K562 (cell line): ENCODE measurements around the gene ZFYVE28. TPM values are rescaled to one million over a fixed set of nuclear protein-coding genes. Genes with fewer than 3 reads are reported as not detected.
A peak's percentile ranks its signal among the peaks of the same experiment; 100 is the strongest.

Experiments used
- CBFA2T2 ChIP-seq: fragments of 450-650 bp; conservative IDR thresholded peaks from 2 replicates; pipeline ENCODE4 v1.6.1; 2017; ENCODE audit warnings: mild to moderate bottlenecking
- CREM ChIP-seq: IDR thresholded peaks from 2 replicates; pipeline ENCODE4 v1.6.1; 2014; ENCODE audit warnings: antibody characterized with exemption, low read depth
- CTCFL ChIP-seq: IDR thresholded peaks from 2 replicates; pipeline ENCODE4 v1.6.1; 2011; ENCODE audit warnings: borderline replicate concordance, low read depth, mild to moderate bottlenecking, moderate library complexity, low read length; ENCODE audit not compliant: insufficient read depth, poor library complexity, severe bottlenecking
- ETS2 ChIP-seq: IDR thresholded peaks from 2 replicates; pipeline ENCODE4 v1.6.1; 2016; ENCODE audit warnings: borderline replicate concordance, missing genetic modification characterization, mild to moderate bottlenecking, moderate library complexity, missing compliant biosample characterization; ENCODE audit not compliant: poor library complexity, severe bottlenecking
- FOXJ3 ChIP-seq: sonication (generic); formaldehyde crosslinking; IDR thresholded peaks from 2 replicates; pipeline ENCODE4 v1.4.0; 2020; ENCODE audit warnings: mild to moderate bottlenecking, missing genetic modification reagents
- FOXK1 ChIP-seq: sonication (generic); formaldehyde crosslinking; IDR thresholded peaks from 2 replicates; pipeline ENCODE4 v1.8.0; 2022; ENCODE audit warnings: missing genetic modification reagents, mild to moderate bottlenecking, borderline replicate concordance
- KLF13 ChIP-seq: fragments of 450-650 bp; IDR thresholded peaks from 2 replicates; pipeline ENCODE4 v1.6.1; 2016; ENCODE audit warnings: missing genetic modification characterization, low read depth, mild to moderate bottlenecking, missing compliant biosample characterization, moderate library complexity, borderline replicate concordance
- MYC ChIP-seq, 2 experiments: fragments of 250-450 bp in 1 of 2; sonication (Bioruptor Pico) in 1 of 2; IDR thresholded peaks; 2 replicates each; pipeline versions ENCODE4 v1.5.1 to v1.6.1; 2012 to 2021; ENCODE audit warnings: low read depth in 2 of 2, borderline replicate concordance in 1 of 2, improper control_type of control experiment in 1 of 2, low read length in 1 of 2, mild to moderate bottlenecking in 1 of 2, moderate library complexity in 1 of 2
- PCBP2 ChIP-seq: fragments of 200-400 bp; formaldehyde crosslinking; IDR thresholded peaks from 2 replicates; pipeline ENCODE4 v1.6.1; 2018; ENCODE audit warnings: low read length, low read depth, mild to moderate bottlenecking, moderate library complexity; ENCODE audit not compliant: poor library complexity, severe bottlenecking
- SAFB2 ChIP-seq: fragments of 200-400 bp; formaldehyde crosslinking; IDR thresholded peaks from 2 replicates; pipeline ENCODE4 v1.6.1; 2018; ENCODE audit warnings: borderline replicate concordance, low read length, low read depth, moderate library complexity; ENCODE audit not compliant: severe bottlenecking
- SIN3A ChIP-seq, 2 experiments: fragments of 150-350 bp in 1 of 2; IDR thresholded peaks; 2 replicates each; pipeline ENCODE4 v1.6.1; 2011 to 2016; ENCODE audit warnings: borderline replicate concordance in 2 of 2, low read depth in 2 of 2, low read length in 2 of 2, mild to moderate bottlenecking in 2 of 2, moderate library complexity in 2 of 2; ENCODE audit not compliant: control insufficient read depth in 1 of 2
- YBX1 ChIP-seq: fragments of 450-650 bp; IDR thresholded peaks from 2 replicates; pipeline ENCODE4 v1.7.1; 2016; ENCODE audit warnings: mild to moderate bottlenecking
- ZNF134 ChIP-seq: fragments of 250-450 bp; sonication (Bioruptor Pico); conservative IDR thresholded peaks from 2 replicates; pipeline ENCODE4 v1.4.0; 2020
- ZNF212 ChIP-seq: fragments of 450-650 bp; formaldehyde crosslinking; IDR thresholded peaks from 2 replicates; pipeline ENCODE4 v1.4.0; 2020; ENCODE audit warnings: mild to moderate bottlenecking
- ZNF24 ChIP-seq: fragments of 450-650 bp; IDR thresholded peaks from 2 replicates; pipeline ENCODE4 v1.6.1; 2016
- ZNF76 ChIP-seq: fragments of 250-450 bp; sonication (Bioruptor Pico); IDR thresholded peaks from 2 replicates; pipeline ENCODE4 v1.4.0; 2020; ENCODE audit warnings: mild to moderate bottlenecking, moderate library complexity, borderline replicate concordance
- ZSCAN32 ChIP-seq: fragments of 450-650 bp; formaldehyde crosslinking; IDR thresholded peaks from 2 replicates; pipeline ENCODE4 v1.4.0; 2020; ENCODE audit warnings: mild to moderate bottlenecking, moderate library complexity
- polyA plus RNA-seq, 8 experiments: library from polyadenylated mRNA; depleted of rRNA in 4 of 8; stranded (reverse) in 5 of 8; unstranded in 3 of 8; fragments of >200 nt; fragmentation: Nextera tagmentation in 2 of 8; fragmentation: Illumina TruSeq in 1 of 8; extraction: Ambion mirVana in 2 of 8; extraction: Trizol in 1 of 8; gene quantifications; 2 replicates each; pipeline versions ENCODE4 v1.2.1 to v1.2.3, GENCODE V29; 2011 to 2014; ENCODE audit warnings: inconsistent platforms in 1 of 8, missing spikeins in 1 of 8
- total RNA-seq, 7 experiments: library from RNA; depleted of rRNA in 6 of 7; stranded (reverse); fragments of >200 nt in 6 of 7; fragmentation: Illumina TruSeq in 2 of 7; extraction: Trizol in 2 of 7; gene quantifications; 2 replicates each; pipeline versions ENCODE4 v1.2.1 to v1.2.3, GENCODE V29; 2011 to 2021; ENCODE audit warnings: low replicate concordance in 1 of 7
- TF ChIP-seq, protein P1 (sequence below): fragments of 450-650 bp; formaldehyde crosslinking; IDR thresholded peaks from 2 replicates; pipeline ENCODE4 v1.4.0; 2022; ENCODE audit warnings: missing genetic modification characterization
- TF ChIP-seq, protein P2 (sequence below): sonication (generic); formaldehyde crosslinking; IDR thresholded peaks from 2 replicates; pipeline ENCODE4 v1.8.0; 2022; ENCODE audit warnings: mild to moderate bottlenecking, missing genetic modification reagents

ZFYVE28 gene
- total and polyA plus RNA-seq, 9 of the 15 experiments (the other 6 are each of a cell fraction or from before 2014, with no cell fraction given), result 1.3 to 24.8 (median 8.9) TPM

GRCh38 chr4:2220016-2220630 is 198.3 kb downstream of the ZFYVE28 start (continued):
- TF ChIP-seq ZNF76 (CRISPR knock-in tag), result no peak
- TF ChIP-seq MYC (IDR thresholded peaks at IDR 0.05; ENCODE audit: low read depth, low read length), result peak; percentile 31; the same call in 1 of the 2 replicates
- TF ChIP-seq MYC (CRISPR knock-in tag; IDR thresholded peaks at IDR 0.05; ENCODE audit: borderline replicate concordance, low read depth), result no peak
- no peak for TF ChIP-seq CTCFL
- TF ChIP-seq, protein P1, sequence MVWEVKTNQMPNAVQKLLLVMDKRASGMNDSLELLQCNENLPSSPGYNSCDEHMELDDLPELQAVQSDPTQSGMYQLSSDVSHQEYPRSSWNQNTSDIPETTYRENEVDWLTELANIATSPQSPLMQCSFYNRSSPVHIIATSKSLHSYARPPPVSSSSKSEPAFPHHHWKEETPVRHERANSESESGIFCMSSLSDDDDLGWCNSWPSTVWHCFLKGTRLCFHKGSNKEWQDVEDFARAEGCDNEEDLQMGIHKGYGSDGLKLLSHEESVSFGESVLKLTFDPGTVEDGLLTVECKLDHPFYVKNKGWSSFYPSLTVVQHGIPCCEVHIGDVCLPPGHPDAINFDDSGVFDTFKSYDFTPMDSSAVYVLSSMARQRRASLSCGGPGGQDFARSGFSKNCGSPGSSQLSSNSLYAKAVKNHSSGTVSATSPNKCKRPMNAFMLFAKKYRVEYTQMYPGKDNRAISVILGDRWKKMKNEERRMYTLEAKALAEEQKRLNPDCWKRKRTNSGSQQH (CRISPR knock-in tag), result no peak
- no peak for TF ChIP-seq ETS2 (tag)
- no peak for TF ChIP-seq CBFA2T2
- TF ChIP-seq ZSCAN32 (CRISPR knock-in tag), result no peak
- no peak for TF ChIP-seq ZNF24
- no peak for TF ChIP-seq ZNF212 (CRISPR knock-in tag)
- TF ChIP-seq ZNF134 (CRISPR knock-in tag), result no peak
- TF ChIP-seq FOXJ3 (CRISPR knock-in tag), result no peak
- TF ChIP-seq, protein P2, sequence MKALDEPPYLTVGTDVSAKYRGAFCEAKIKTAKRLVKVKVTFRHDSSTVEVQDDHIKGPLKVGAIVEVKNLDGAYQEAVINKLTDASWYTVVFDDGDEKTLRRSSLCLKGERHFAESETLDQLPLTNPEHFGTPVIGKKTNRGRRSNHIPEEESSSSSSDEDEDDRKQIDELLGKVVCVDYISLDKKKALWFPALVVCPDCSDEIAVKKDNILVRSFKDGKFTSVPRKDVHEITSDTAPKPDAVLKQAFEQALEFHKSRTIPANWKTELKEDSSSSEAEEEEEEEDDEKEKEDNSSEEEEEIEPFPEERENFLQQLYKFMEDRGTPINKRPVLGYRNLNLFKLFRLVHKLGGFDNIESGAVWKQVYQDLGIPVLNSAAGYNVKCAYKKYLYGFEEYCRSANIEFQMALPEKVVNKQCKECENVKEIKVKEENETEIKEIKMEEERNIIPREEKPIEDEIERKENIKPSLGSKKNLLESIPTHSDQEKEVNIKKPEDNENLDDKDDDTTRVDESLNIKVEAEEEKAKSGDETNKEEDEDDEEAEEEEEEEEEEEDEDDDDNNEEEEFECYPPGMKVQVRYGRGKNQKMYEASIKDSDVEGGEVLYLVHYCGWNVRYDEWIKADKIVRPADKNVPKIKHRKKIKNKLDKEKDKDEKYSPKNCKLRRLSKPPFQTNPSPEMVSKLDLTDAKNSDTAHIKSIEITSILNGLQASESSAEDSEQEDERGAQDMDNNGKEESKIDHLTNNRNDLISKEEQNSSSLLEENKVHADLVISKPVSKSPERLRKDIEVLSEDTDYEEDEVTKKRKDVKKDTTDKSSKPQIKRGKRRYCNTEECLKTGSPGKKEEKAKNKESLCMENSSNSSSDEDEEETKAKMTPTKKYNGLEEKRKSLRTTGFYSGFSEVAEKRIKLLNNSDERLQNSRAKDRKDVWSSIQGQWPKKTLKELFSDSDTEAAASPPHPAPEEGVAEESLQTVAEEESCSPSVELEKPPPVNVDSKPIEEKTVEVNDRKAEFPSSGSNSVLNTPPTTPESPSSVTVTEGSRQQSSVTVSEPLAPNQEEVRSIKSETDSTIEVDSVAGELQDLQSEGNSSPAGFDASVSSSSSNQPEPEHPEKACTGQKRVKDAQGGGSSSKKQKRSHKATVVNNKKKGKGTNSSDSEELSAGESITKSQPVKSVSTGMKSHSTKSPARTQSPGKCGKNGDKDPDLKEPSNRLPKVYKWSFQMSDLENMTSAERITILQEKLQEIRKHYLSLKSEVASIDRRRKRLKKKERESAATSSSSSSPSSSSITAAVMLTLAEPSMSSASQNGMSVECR (CRISPR knock-in tag), result 0 out of 2 replicates have a peak, but pooled peaks have one; percentile 25
- no peak for TF ChIP-seq FOXK1
- TF ChIP-seq SAFB2, result no peak
- TF ChIP-seq PCBP2, result no peak
- TF ChIP-seq CREM, result 0 out of 2 replicates have a peak, but pooled peaks have one; percentile 24
- no peak for TF ChIP-seq SIN3A (IDR thresholded peaks at IDR 0.05; ENCODE audit: borderline replicate concordance in 2 of 2, control insufficient read depth in 1 of 2, low read depth in 2 of 2, low read length in 2 of 2)
- TF ChIP-seq KLF13 (tag), result no peak
- no peak for TF ChIP-seq YBX1
